GM12873 (cell line): ENCODE results near the gene DACT1.

Source experiments
- CTCF ChIP-seq: IDR thresholded peaks from 2 replicates; pipeline ENCODE4 v1.5.1; 2012; ENCODE audit warnings: low read depth, mild to moderate bottlenecking, moderate library complexity, low read length, control low read depth; ENCODE audit not compliant: insufficient read depth; ENCODE audit errors: missing control alignments

The DACT1 gene

GRCh38 chr14:58646479-58646878, 8.7 kb downstream of the DACT1 start:
- no peak for TF ChIP-seq CTCF

- TF ChIP-seq CTCF = no peak
Observed at GRCh38 chr14:58647777-58648176, 10.0 kb downstream of the DACT1 start.

- no peak for TF ChIP-seq CTCF
Observed at GRCh38 chr14:58650857-58651256, 13.1 kb downstream of the DACT1 start.

GRCh38 chr14:58656671-58657411, 19.1 kb downstream of the DACT1 start:
- TF ChIP-seq CTCF = no peak

- TF ChIP-seq CTCF = no peak
Observed at GRCh38 chr14:58659061-58659460, 21.3 kb downstream of the DACT1 start.

GRCh38 chr14:58659846-58660245, 22.1 kb downstream of the DACT1 start:
- TF ChIP-seq CTCF = no peak

GRCh38 chr14:58660407-58660806, 22.6 kb downstream of the DACT1 start:
- no peak for TF ChIP-seq CTCF
